HG02943 (cell line): ENCODE measurements around the gene HOXA3.

Experiments used
- ATAC-seq: cut with Tn5 transposase; IDR thresholded peaks from one replicate; pipeline ENCODE4 v1.9.1; 2021; ENCODE audit warnings: mild to moderate bottlenecking, low read depth, moderate library complexity; ENCODE audit not compliant: unreplicated experiment

HOXA3 gene

DNA sequence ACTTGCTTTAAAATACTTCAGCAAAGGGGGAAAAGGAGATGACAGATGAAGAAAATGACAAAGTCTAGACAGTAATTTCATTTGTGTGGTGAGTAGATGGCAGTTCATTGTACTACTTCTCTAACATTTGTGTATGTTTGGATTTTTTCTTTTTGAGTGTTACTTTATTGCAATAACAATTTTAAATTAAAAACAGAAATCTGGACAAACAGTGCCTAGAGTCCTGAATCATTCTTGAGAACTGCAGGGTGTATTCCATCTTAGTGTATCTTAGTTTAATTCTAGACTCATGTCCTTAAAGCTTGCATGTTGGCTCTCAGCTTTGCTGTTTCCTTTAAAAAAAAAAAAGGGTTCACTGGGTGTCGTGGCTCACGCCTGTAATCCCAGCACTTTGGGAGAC, 87.7 kb downstream of the HOXA3 start:
- ATAC-seq: no peak

DNA sequence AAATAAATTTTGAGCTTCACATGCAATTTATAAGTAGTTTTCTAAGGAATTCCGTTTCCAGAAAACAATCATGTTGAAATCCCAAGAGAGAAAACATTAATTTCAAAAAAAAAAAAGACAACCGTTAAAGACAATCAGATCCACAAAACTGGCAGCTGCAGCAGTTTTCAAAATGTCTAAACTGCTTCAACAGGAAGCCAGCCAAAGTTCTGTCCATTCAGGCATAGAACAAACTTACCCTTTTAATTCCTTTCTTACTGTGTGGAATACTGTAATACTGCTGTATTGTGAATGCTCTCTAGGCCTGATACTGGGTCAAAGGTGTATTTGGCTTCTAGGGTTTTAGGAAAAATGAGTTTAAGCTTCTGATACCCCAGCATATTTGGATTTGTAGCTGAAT, 88.2 kb downstream of the HOXA3 start:
- ATAC-seq: no peak

DNA sequence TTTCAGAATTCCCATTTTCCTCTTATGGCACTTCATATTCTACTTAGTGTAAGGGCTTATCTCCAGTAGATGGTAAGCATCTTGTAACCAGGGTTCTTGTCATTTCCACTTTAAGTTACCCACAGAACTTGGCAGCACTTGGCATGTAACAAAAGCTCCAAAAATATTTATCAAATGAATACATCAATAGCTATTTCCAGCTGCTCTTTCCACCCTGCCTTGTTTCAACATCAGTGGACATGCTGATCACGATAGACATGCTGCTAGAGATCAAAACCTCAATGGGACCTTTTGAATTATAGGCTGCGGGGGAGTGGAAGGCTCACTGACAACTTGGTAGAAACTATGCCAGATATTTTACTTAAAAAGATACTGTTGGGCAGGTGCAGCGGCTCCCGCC, 89.4 kb downstream of the HOXA3 start:
- ATAC-seq: no peak
